ENCODE data around the gene LSP1.

GRCh38 chr11:1875093-1875850 is 22.4 kb downstream of the LSP1 start:
- TF ChIP-seq, protein P1, sequence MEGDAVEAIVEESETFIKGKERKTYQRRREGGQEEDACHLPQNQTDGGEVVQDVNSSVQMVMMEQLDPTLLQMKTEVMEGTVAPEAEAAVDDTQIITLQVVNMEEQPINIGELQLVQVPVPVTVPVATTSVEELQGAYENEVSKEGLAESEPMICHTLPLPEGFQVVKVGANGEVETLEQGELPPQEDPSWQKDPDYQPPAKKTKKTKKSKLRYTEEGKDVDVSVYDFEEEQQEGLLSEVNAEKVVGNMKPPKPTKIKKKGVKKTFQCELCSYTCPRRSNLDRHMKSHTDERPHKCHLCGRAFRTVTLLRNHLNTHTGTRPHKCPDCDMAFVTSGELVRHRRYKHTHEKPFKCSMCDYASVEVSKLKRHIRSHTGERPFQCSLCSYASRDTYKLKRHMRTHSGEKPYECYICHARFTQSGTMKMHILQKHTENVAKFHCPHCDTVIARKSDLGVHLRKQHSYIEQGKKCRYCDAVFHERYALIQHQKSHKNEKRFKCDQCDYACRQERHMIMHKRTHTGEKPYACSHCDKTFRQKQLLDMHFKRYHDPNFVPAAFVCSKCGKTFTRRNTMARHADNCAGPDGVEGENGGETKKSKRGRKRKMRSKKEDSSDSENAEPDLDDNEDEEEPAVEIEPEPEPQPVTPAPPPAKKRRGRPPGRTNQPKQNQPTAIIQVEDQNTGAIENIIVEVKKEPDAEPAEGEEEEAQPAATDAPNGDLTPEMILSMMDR (IDR thresholded peaks at IDR 0.05), result no peak
- TF ChIP-seq POLR2A (IDR thresholded peaks at IDR 0.05), result no peak
- TF ChIP-seq POLR2AphosphoS5 (IDR thresholded peaks at IDR 0.05), result no peak
